ENCODE results near the gene ACAN.

ACAN gene

DNA sequence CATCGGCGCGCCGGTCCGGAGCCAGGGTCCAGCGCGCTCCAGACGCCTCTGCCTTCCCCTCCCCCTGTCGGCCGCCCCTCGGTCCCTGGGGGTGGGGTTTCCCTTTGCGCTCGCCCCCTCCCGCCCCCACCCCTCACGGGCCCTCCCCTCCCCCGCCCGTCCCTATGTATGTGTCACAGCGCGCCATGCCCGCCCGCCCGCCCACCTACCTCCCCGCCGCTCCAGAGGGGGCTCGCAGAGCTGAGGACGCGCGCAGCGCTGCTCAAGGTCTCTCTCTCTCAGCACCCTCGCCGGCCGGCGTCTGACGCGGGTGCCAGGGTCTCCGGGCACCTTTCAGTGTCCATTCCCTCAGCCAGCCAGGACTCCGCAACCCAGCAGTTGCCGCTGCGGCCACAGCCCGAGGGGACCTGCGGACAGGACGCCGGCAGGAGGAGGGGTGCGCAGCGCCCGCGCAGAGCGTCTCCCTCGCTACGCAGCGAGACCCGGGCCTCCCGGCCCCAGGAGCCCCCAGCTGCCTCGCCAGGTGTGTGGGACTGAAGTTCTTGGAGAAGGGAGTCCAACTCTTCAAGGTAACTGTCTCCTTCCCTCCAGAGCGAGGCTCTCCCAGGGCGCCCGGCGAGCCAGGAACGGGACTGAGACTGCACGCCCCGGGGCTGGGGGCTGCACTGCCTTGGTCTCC is at the start of gene ACAN:
ACAN (plus strand) TSS at position 196 of the 679 bp plus-strand sequence. CDS start 32,771 bp downstream, outside the sequence.
- DNase-seq (ENCODE audit: extremely low spot score, insufficient read length, low read depth): no peak
- FAIRE-seq: no peak

DNA sequence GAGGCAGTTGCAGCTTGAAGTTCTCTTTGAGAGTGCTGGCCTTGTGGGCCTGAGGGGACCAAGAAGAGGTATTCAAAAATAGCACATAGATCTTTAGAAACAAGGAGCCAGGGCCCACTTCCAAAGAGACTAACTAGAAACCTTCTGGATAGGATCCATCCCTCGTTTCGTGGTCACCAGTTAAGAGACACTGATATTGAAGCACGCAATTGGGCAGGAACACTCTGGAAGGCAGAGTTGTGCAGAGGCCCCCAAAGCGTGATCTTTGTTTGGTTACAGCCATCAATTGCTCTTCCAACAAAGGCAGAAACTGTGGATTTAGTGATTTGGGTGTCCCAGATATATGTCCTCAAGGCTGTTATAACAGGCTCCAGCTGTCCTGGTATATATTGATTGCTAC is 46.7 kb upstream of the ACAN start:
- DNase-seq (ENCODE audit: extremely low spot score, insufficient read length, low read depth): no peak
- FAIRE-seq: no peak

DNA sequence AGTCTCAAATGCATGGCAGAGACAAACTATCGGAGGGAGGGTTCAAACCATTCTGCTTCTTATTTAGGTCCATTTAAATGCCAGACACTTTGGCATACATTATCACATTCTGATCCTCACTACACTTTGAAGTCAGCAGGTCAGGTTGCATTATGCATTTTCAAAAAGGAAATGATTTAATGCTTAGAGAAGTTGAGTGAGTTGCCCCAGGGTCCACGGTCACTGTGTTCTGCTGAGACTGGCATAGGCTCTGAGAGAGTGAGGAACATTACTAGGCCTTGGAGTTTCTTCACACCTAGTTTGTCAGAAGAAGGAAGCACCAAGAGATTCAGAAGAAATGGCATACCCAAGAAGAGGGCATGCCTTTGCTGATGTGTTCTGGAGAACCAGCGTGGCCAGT is 46.3 kb upstream of the ACAN start:
- FAIRE-seq (no peak), DNase-seq (ENCODE audit: extremely low spot score, insufficient read length, low read depth) (no peak)

DNA sequence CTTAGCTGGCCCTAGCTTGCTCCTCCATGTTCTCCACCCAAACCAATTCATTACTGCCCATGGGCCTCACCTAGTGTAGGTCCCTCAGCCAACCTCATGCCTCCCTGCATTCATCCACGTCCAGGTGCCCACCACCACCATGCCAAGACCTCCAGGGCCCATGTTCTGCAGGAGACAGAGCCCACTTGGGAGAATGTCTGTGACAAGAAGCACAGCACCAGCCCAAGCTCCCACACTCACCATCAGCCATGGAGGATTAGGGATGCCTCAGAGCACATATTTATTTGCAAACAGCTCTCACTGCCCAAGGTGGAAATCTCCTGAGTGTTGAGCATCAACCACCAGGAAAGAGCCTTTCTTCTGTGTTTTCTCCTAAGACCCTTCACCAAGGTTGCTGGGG is 43.4 kb upstream of the ACAN start:
- no peak for FAIRE-seq
- DNase-seq (ENCODE audit: extremely low spot score, insufficient read length, low read depth): no peak

DNA sequence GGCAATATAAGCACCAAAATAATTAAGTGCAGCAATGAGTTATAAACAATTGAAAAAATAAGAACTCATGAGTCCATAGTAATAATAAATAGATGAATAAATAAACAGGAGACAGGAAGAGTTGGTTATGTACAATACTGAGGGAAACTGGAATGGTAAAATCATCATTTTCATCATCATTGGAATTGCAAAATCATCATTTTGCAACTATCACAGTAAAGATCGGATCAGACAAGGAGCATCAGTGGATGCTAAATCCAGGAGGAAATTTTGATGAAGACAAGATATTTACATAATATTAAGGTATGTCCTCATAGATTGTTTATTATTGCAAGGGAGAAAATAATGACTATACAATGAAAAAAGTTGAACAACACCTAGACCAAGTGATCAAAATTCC is 38.8 kb upstream of the ACAN start:
- DNase-seq (ENCODE audit: extremely low spot score, insufficient read length, low read depth) (no peak), FAIRE-seq (no peak)

DNA sequence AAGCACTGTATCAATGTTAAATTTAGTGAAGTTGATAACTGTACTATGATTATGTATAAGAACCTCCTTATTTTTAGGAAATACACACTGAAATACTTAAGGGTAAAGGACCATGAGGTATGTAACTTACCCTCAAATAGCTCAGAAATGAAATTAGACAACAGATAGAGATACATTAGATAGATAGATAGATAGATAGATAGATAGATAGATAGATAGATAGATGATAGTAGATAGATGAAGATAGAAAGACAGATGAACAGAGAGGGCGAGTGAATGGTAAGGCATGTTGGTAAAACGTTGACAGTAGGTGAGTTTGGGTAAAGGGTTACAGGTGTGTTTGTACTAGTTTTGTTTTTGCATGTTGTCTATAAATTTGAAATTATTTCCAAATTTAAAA is 38.0 kb upstream of the ACAN start:
- no peak for FAIRE-seq

DNA sequence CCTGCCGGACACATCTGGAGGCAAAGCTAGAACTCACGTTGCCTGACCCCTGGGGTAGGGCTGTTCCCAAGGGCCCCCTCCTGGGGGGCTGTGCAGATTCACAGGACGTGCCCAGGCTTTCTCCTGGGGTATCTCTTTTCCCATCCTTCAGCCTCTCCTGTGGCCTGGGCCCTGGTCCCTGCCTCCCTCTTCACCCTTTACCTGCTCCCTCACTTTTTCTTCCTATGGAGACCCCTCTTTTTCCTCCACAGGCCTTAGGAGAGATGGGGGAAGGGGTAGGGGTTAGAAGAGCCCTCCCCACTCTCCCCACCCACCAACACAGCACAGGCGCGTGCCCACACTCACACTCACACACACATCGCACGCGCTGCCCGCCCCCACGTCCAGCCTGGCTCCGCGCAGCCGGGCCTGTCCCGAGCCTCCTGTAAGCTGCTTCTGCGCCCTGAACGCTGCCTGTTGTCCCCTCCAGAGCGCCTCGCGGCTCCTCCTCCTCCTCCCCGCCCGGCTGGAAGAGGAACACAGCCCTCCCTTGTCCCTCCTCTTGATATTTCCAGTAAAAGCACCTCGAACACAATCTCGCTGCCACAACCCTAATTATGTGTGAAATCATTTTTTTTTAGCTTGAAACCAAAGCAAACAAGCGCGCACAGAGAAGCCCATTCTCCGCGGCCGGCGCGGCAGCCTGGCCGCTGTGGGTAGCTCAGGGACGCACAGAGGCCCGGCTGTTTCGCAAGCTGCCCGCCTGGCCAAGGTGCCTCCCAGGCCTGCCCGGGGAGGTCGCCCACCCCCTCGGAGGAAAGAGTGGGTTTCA is 33.9 kb upstream of the ACAN start:
- DNase-seq (ENCODE audit: extremely low spot score, insufficient read length, low read depth) (no peak), FAIRE-seq (no peak)

More for the DNA sequence above, 38.0 kb upstream of the ACAN start:
- DNase-seq (ENCODE audit: extremely low spot score, insufficient read length, low read depth): no peak

DNA sequence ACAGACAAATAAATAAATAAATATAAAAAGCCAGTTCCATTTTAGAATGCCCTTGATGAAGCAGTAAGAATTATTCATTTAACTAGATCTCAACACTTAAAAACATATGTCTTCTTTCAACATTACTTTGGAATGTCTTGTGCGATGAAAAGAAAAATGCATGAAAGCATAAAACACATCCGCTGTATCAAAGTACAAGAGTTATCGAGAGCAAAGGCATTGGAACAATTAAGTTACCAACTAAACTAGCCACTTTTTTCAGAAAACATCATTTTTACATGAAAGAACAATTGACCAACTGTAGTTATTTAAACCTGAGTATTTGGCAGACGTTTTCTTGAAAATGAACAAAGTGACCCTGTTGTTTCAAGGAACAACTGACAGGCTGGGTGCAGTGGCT is 27.5 kb upstream of the ACAN start:
- no peak for FAIRE-seq
- DNase-seq (ENCODE audit: extremely low spot score, insufficient read length, low read depth): no peak

DNA sequence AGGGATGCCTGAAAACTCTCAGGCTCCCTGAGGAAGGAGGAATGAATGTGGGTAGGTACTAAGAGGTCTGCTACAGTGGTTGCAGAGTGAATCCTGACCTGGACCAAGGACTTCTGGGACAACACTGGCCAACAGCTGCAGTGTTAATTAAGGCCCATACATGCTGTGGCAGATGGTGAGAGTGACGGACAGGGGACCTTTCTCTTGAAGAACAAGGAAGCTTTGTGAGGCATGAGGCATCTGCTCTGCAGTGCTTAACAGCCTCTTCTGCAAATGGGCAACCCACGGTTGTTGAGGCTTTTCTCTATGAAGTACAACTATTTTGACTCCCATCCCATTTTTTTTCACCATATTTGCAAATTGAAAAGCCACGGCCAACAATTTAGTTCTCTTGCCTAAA is 26.6 kb upstream of the ACAN start:
- DNase-seq (ENCODE audit: extremely low spot score, insufficient read length, low read depth): no peak
- FAIRE-seq: no peak

DNA sequence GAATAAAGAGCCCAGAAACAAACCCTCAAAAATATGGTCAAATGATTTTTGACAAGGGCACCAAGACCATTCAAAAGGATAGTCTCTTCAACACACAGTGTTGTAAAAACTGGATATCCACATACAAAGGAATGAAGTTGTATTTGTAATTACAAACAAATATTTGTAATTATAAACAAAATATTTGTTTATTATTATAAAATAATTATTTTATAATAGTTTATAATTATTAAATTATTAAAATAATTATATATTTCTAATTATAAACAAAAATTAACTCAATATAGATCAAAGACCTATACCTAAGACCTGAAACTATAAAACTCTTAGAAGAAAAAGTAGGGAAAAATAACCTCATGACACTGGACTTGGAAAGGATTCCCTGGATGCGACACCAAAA is 23.3 kb upstream of the ACAN start:
- FAIRE-seq: no peak
- DNase-seq (ENCODE audit: extremely low spot score, insufficient read length, low read depth): no peak

DNA sequence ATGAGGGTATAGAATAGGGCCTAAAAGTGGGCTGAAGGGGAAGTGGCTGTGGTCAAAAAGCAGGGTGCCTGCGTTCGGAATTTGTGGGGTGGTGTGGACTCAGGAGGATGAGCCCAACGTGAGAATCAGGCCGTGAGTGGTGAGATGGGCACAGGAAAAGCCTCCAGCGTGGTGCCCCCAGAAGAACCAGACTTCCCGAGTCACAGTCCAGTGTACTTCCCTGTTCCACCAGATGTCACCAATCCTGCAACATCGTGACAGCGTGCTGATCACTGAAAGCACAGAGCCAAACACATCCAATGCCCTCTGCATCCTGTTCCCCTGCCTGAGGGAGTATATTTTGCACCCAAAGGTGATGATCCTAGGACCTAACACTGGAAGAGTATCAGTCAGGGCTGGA is 20.8 kb upstream of the ACAN start:
- DNase-seq (ENCODE audit: extremely low spot score, insufficient read length, low read depth): no peak
- FAIRE-seq: no peak

DNA sequence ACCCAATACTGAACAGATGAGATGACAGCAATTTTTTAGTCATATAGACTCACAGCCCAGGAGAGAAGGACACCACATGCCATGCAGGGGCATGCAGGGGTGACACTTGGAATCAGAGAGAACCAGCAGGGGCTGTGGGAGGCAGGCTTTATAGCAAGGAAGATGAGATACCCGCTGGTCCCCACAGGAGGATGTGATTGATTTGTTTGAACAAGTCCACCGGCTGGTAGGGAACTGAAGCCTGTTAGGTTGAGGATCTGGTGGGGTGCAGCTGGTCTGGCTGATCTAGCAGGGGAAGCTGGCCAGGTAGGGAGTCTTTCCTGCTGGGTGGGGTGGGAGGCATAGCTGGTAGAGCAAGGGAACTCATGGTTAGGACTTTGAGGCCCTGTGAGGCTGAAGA is 18.0 kb upstream of the ACAN start:
- FAIRE-seq (no peak), DNase-seq (ENCODE audit: extremely low spot score, insufficient read length, low read depth) (no peak)

DNA sequence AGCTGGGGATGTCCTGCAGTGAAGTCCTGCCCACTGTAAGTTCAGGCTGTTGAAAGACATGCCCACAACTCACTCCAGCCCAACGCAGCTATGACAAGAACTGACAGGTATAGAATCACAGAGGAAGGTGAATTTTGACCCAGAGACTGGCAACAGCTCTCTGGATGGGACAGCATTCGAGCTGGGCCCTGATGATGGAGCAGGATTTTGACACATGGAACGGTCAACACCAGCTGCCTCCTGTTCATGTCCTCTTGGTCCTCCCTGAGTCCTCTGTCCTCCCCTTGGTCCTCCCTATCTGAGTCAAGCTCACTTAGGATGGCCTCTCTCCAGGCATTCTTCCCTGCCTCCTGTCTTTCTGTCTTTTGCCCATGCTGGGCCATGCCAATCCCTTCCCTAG is 15.2 kb upstream of the ACAN start:
- DNase-seq (ENCODE audit: extremely low spot score, insufficient read length, low read depth) (no peak), FAIRE-seq (no peak)

DNA sequence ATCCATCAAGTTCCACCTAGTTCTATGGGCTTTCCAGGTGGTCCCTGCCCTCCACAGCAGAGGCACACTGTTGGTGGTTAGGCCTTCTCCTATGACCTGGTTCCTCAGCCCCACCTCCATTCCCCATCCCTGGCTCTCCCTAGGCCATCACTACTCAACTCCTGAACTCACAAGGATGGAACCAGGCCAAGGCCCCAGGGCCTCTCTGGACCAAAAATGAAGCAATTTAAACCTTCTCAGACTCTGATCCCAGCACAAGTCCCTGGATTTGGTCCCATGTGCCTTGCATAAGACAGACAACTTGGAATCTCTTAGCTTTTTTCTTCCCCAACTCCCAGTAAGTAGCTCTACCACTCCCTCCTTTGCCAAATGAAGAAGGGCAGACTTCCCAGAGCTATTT is 14.4 kb upstream of the ACAN start:
- FAIRE-seq (no peak), DNase-seq (ENCODE audit: extremely low spot score, insufficient read length, low read depth) (no peak)

DNA sequence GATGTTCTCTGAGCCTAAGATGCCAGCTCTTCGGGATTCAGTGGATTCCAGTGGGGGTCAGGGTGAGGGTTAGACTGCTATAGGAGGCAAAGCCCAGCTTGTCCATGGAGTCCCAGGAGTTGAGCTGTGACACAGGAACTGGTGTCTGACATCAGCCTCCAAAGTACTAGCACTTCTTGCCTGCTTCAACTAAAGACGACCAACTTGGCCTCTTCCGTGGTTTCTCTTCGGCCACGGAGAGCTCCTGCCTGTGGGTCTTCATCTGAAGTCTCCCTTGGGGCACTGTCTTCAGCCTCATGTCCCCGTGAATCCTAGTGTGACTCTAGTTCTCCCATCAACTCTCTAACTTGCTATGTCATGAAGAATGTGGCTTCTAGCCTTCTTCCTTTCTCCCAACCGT is 12.8 kb upstream of the ACAN start:
- no peak for FAIRE-seq
- no peak for DNase-seq (ENCODE audit: extremely low spot score, insufficient read length, low read depth)

DNA sequence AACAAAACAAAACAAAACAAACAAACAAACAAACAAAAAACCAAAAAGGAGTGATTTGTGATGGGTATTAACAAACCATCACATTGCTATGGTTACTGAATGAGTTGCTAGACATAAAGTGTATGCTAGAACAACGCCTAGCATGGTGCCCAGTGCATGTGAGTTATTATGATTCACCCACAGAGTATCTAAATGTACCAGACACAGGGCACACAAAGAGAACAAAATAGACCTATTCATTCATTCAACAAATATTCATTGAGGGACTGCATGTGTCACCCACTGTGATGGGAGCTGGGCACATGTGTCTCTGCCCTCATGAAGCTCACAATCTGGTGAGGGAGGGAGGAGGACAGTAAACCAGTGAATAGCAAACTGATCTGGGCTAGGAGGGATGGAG is 11.6 kb upstream of the ACAN start:
- DNase-seq (ENCODE audit: extremely low spot score, insufficient read length, low read depth) (no peak), FAIRE-seq (no peak)

DNA sequence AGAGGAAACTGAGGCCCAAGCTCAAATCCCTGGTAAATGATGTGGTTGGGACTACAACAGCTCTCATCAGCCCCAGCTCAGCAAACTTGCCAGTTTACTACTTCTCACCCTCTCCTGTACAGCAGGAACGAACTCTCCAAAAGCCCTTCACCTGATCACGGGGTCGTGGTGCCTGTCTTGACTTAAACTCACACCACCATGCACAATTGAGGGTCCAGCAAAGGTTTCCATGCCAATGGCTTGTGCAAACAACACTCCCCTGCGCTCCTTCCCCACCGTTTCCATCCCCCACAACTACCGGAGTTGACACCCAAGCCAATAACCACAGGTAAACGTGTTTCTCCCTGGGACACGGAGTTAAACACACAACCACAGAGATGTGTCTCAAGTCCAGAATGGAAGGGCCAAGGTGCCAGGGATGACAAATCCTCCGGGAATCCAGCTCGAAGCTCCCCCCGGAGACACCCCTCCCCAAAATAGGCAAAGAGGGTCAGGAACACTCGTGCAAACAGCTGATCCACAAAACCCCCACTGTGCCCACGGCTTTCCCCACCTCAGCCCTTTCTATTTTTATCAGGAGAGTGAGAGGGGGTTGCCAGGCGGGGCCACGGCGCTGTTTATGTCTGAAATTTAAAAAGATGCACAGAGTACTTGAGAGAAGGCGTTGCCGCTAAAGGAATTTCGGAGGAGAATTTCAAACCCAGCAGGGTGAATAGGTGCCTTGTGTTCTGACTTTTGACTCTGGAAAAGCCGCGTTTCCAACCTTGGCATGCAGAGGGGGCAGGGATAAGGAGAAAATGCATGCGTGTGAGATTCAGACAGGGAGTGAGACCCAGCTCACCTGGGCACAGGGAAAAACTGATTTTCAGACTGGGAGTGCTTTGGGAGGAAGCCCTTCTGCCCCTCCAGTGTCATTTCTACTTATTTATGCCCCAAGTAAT is 10.6 kb upstream of the ACAN start:
- no peak for DNase-seq (ENCODE audit: extremely low spot score, insufficient read length, low read depth)
- FAIRE-seq: no peak

DNA sequence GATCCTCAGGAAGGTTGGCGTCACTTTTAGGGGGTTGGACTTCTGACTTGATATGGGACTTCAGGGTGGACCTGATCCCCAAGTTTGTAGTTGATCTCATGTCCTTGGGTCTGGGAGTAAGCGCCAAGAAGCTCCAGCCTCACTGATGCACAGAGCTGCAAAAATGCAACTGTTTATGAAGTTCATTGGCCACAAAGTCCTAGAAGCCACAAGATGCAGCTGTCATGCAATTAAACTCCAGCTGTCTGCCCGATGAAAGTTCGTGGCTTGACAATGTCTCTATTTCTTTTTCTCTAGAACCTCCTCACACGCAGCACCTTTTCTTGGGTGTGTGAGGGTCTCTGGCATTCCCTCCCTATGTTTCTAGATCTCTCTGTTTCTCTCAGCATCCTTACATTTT is 9.2 kb upstream of the ACAN start:
- FAIRE-seq: no peak

DNA sequence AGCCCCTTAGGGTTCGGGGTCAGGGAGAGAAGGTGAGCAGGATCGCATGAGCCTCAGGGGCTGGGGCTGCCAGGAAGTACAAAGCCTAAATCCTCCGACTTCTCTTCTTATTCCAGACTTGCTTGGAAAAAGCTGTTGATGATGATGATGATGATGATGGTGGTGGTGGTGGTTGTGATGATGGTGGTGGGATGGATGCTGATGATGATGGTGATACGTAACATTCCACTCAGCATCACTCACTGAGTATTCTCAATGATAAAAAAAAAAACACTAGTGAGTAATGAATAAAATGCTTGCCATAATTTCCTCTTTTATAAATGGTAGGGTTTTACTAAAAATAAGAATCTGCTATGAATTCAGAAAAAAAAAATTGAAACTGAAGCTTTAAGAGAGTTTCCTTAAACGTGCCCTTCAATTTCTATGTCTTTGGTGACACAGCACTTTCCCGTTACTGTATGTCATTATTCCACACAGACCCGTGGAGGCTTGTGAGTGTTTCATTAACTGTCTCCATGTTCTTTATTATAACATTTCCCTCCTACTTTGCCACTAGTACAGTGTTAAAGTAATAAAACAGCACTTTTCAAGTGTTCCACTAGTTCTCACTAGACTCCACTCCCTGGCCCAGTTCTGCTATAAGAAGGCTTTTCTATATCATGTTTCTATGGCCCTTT is 5.4 kb upstream of the ACAN start:
- FAIRE-seq: no peak
- no peak for DNase-seq (ENCODE audit: extremely low spot score, insufficient read length, low read depth)

More for the DNA sequence above, 9.2 kb upstream of the ACAN start:
- no peak for DNase-seq (ENCODE audit: extremely low spot score, insufficient read length, low read depth)

DNA sequence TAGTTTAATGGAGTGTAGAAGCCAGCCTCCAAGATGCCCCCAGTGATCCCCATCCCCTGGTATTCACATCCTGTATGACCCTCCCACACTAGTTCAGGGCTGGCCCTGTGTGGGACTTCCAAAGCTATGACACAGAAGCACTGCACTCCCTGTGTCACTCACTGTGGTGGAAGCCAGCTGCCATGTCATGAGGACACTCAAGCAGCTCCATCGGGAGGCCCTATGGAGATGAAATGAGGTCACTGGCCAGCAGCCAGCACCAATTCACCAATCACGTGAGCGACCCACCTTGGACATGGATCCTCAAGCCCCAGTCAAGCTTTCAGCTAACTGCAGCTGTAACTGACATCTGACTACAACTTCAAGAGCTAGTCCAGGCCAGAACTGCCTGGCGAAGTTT is 3.9 kb upstream of the ACAN start:
- DNase-seq (ENCODE audit: extremely low spot score, insufficient read length, low read depth) (no peak), FAIRE-seq (no peak)
